SW 1271 (cell line): Measurements from ENCODE around the gene CNTN4.
"Not testable (repeated sequence)": the region's sequence is repeated elsewhere in the genome, so short reads cannot be mapped to it uniquely, and the experiment has no call there.

Source experiments
- DNase-seq, 2 experiments: peaks; one replicate each; lab custom pipeline; 2025; lab: John Stamatoyannopoulos, UW

Gene CNTN4

GRCh38 chr3:2968475-2968874, 869.8 kb downstream of the CNTN4 start:
- DNase-seq, result no peak

DNA sequence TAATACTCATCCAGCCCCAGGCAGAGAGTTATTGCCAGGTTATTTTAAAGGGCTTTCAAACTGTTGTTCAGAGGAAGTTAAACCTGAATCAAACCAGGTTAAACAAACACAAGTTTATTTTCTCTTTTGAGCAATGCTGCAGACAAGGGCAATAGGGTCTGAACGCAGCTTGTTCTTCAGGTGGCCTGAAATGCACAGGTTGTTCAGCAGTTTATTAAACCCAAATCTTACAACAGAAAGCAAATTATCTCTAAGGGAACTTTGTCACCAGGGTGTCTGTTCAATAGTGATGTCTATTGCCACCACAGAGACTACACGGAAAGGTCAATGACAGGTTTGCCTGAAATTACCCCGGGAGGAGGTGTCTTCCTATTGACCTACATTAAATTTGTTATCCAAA, 877.5 kb downstream of the CNTN4 start:
- no peak for DNase-seq

DNA sequence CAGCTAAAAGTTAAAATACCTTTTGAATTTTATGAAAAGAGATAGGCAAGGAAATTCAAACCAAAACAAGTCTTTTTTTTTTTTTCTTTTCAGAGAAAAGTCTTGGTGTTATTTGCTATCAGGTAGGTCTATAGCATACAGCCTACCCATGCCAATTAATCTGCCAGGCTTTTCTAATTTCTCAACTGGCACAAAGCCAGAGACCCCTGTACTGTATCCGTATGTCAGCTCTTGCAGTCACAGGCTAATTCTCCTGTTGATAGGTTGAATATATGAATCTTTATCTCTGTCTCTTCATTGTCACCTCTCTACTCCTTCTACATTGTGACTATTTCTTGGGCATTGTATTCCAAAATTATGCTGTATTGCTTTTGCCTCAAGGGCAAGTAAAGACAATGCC, 878.1 kb downstream of the CNTN4 start:
- no peak for DNase-seq

GRCh38 chr3:2978977-2979732, 880.5 kb downstream of the CNTN4 start:
- DNase-seq, result no peak

GRCh38 chr3:2984005-2984830, 885.6 kb downstream of the CNTN4 start:
- DNase-seq, result no peak

DNA sequence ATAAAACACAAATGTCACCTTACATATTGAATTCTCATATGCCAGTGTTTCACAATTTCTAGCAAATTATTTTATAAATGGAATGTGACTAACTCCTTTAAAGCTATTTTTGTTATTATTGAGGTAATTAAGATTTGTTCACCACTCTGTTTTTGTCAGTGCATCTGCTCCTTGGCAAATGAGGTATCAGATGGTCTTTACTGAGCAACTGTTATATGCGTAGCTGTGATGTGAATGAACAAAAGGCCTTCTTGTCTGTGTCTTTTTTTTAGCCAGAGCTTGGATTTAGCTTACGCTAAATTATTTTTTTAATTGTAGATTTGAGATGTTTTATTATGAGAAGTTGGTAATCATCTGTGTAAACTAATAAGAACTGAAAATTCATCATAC, 886.2 kb downstream of the CNTN4 start:
- no peak for DNase-seq

DNA sequence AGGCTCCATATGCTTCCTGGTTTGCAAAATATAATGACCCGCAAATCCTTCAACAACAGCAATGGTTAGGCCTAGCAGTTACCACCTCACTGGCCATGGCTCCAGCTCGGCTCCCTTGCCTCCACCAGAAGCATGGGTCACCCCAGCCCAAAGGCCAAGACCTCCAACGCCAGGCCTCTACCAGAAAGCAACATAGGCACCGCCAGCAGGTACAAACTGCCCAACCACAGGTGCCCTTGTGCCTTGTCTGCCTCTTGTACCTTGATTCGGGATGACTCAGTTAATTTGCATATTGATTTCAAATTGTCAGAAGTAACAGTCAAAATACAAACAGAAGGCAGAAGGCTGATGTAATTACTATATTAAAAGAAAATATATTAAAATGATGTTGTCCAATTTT, 886.8 kb downstream of the CNTN4 start:
- DNase-seq, result no peak

DNA sequence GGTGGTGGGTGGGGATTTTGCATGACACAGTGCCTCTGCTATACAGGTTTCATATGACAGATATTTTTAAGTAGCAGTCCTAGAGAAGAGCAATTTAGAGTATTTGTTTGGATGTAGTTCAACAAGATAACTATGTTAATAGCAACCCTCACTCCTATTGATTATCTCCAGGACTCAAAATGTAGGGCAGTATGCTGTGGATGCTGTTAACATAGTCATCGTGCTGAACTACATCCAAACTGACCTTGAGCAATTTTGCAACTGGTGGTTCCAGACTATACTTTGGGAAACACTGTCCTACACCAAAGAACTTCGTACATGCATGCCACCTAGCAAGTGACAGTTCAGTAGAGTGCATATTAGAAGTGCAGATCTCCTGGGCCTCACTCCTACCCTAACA, 893.9 kb downstream of the CNTN4 start:
- no peak for DNase-seq

DNA sequence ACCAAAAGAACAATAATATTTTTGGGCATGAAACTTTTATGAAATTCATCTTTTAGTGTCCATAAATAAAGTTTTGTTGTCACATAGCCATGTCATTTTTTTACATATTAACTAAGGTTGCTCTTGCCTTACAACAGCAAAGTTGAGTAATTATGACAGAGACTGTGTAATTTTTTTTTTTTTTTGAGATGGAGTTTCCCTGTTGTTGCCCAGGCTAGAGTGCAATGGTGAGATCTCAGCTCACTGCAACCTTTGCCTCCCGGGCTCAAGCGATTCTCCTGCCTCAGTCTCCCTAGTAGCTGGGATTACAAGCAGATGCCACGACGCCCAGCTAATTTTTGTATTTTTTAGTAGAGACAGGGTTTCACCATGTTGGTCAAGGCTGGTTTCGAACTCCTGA, 894.5 kb downstream of the CNTN4 start:
- DNase-seq, result not testable (repeated sequence)

GRCh38 chr3:2993736-2994135, 895.1 kb downstream of the CNTN4 start:
- DNase-seq, result no peak

- DNase-seq, result no peak
Measured at GRCh38 chr3:2995195-2995594, 896.5 kb downstream of the CNTN4 start.

- no peak for DNase-seq
Measured at GRCh38 chr3:3005146-3005744, 906.6 kb downstream of the CNTN4 start.

- DNase-seq, result no peak
Measured at GRCh38 chr3:3013317-3014052, 914.8 kb downstream of the CNTN4 start.

DNA sequence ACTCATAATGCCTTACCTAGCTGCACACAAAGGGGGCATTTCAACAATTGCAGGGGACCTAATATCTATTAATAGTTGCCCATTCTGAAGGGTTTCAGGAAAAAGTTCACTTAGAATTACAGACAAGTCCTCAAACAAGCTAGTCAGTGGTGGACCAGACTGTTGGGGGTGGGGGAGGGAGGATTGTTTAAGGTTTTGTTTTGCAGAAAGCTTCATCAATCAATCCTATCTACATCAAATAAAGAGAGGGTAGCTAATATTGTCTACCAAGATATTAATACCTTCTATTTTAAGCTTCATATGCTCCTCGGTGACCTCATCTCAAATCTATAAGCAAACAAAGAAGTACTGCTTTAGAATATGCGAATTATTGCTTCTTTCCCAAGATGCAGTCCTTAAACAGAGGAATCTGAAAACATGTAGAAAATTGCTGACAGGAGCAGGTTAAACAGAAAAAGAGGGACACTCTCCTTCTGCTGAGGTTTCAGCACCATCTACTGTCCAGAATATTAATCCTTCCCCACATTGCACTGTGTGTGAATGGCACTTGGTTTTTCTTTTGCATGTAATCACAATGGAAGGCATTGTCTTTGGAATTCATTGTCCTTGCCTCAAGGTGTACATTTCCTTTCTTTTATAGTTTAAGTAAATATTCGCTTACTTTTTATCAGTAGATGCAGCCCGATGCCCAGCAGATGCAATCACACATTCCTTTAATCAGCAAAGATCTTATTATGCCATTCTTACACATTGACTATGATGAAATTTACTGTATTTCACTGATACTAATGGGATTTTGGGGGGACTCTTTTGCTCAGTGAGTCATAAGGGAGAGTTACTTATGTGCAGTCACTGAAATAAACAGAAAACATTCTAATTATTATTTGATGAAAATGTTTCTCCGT, 916.8 kb downstream of the CNTN4 start:
- DNase-seq, result no peak

- no peak for DNase-seq
Measured at GRCh38 chr3:3016226-3016625, 917.6 kb downstream of the CNTN4 start.

GRCh38 chr3:3020209-3020608, 921.5 kb downstream of the CNTN4 start:
- DNase-seq, result no peak

DNA sequence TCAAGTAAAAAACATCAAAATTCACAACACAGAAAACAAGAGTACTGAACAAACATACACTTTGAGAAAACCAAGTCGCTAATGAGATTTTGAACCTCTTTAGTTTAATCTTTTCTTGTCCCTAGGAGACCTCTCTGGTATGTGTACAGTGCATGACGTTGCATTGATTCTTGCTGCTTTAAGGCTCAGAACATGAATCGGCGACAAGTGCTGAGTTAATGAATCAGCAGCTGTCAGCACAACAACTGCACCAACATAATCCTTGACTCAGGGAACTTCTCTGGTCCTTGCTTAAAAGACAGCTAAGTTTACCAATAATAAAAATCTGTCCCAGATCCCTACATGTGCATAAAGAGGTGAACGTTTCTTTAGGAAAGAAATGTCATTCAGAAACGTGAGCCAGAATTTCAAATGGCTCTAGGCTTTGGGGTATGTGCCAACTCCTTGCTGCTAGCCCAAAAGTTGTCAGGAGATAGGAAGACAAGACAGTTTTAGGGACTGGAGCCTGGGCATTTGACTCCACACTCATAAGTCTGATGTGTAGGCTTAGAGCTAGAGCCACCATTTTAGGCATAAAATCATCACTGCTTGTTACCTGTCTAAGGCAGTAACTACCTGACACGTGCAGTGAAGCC, 924.6 kb downstream of the CNTN4 start:
- no peak for DNase-seq

DNA sequence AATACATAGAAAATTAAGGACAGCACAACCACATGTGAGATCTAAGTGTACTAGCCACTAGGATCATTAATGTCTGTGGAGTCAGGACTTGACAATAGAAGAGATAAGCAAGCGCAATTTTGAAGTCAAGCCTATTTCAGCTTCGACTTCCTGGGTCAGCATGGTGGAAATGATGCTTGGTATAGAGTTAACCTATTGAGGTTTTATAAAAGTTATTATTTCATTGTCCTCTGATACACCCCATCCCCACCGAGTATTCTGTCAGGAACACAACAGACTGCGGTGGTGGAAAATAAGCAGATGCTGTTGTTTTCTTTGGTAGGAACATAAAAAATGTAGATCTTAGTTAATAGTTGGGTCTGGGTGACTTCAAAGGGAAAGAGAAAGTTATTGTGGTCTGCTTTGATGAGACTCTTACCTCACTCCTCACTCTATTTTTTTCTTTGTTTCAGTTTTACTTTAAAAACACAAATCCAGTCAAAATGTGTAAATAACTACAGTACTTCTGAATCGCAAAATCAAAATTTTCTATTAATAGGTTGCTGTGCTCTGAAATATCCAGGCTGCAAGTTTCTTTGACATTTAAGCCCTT, 929.4 kb downstream of the CNTN4 start:
- no peak for DNase-seq

GRCh38 chr3:3031326-3031725, 932.7 kb downstream of the CNTN4 start:
- DNase-seq, result no peak

DNA sequence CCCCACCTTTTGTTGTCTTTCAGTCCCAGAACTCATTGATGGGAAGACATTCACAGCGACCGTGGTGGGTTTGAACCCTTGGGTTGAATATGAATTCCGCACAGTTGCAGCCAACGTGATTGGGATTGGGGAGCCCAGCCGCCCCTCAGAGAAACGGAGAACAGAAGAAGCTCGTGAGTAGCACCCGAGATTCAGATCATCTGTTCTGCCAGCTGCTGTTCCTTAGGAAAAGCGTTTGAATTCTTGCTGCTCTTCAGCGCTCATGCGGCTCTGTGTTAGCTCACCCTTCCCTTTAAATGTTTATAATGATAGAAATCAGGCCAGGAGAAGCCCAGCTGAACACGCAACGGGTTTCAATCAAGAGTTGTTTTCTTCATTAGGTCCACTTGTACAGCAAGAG, 938.5 kb downstream of the CNTN4 start:
- no peak for DNase-seq
